ENCODE data around the gene RGS9BP. TPM values are rescaled to one million over a fixed set of nuclear protein-coding genes. Genes with fewer than 3 reads are reported as not detected.

The RGS9BP gene
- total and polyA plus RNA-seq, 5 donors from 2014 or later = 0.26 to 0.39 (median 0.32) TPM; not detected in 2

DNA sequence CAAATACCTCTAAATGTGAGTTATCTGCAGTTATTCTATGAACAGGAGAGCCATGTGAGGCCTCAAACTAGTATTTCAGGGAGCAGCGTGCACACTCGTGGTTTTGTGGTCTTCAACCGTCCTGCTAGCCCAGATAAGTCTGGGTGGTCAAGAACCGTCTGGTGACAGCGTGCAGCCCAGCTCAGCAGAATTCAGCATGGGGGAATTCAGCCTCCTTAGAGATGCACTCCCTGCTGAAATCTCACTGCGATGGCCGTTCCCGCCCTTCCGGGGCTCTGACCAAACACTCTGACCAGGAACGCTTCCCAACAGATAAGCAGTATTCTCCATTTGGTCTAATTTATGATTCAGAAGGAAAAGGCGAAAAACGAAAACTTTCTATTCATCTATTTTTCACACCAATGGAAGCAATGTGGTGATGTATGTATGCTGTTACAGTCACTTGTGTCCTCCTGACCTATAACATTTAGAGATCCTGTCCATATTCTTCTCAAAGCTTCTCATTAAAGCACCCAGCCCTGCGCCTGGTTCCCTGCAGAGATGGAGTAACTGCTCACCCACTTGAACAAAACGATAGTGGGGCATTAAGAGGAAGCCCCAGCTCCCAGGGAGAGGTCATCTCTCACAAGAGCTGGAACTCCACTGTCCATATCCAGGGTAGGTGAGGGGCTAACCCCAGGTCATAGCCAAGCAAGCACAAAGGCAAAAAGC, 3.6 kb upstream of the RGS9BP start:
- H3K4me1 ChIP-seq (ENCODE audit: control insufficient read depth, insufficient read depth, low read length, poor library complexity, severe bottlenecking) = peaks cover 55% of the 10 kb centered on the region
- Mint-ChIP-seq H3K27me3 (peaks cover 9% of the 10 kb centered on the region), H3K4me1 (peaks cover 0 to 65% (median 35%) of the 10 kb centered on the region in 4 donors), H3K9me3 (no peaks in the 10 kb centered on the region), H3K36me3 (peaks cover 14% of the 10 kb centered on the region), H3K27ac (peak overlapping the region in 1 of 3 donors; percentile 74), H3K4me3 (peak overlapping the region; percentile 69 to 91 (median 88))
- no peaks in the 10 kb centered on the region for H3K9me3 ChIP-seq (ENCODE audit: control insufficient read depth in 2 of 2, low read length in 2 of 2)
- peaks cover 5% of the 10 kb centered on the region for H3K36me3 ChIP-seq (ENCODE audit: control insufficient read depth, insufficient read depth, low read length)
- no peak for DNase-seq
- no peak for ATAC-seq (ENCODE audit: low read depth in 2 of 2)
- H3K27ac ChIP-seq (ENCODE audit: insufficient read depth, low read length, poor library complexity, severe bottlenecking) = no peak overlapping the region
- no peak overlapping the region for H3K4me3 ChIP-seq (ENCODE audit: low read depth, low read length)
- no peaks in the 10 kb centered on the region for H3K27me3 ChIP-seq (ENCODE audit: control insufficient read depth, insufficient read depth, low read length)

- H3K4me3 Mint-ChIP-seq = peak overlapping the region; percentile 7 to 91 (median 88)
- H3K4me3 ChIP-seq (ENCODE audit: low read depth, low read length) = peak overlapping the region; percentile 70
- H3K36me3 Mint-ChIP-seq = peaks cover 12% of the 10 kb centered on the region
- peak overlapping the region in 1 of 3 donors; percentile 76 for H3K27ac Mint-ChIP-seq
- no peaks in the 10 kb centered on the region for H3K9me3 Mint-ChIP-seq
- DNase-seq = no peak
- H3K27me3 Mint-ChIP-seq = peaks cover 14% of the 10 kb centered on the region
- peaks cover 4% of the 10 kb centered on the region for H3K27me3 ChIP-seq (ENCODE audit: control insufficient read depth, insufficient read depth, low read length)
- ATAC-seq (ENCODE audit: low read depth in 2 of 2) = no peak
- peaks cover 0 to 70% (median 39%) of the 10 kb centered on the region in 4 donors for H3K4me1 Mint-ChIP-seq
- peaks cover 57% of the 10 kb centered on the region for H3K4me1 ChIP-seq (ENCODE audit: control insufficient read depth, insufficient read depth, low read length, poor library complexity, severe bottlenecking)
- no peaks in the 10 kb centered on the region for H3K9me3 ChIP-seq (ENCODE audit: control insufficient read depth in 2 of 2, low read length in 2 of 2)
- peaks cover 2% of the 10 kb centered on the region for H3K36me3 ChIP-seq (ENCODE audit: control insufficient read depth, insufficient read depth, low read length)
- H3K27ac ChIP-seq (ENCODE audit: insufficient read depth, low read length, poor library complexity, severe bottlenecking) = no peak overlapping the region
These were observed 2.8 kb upstream of the RGS9BP start for GRCh38 chr19:32672841-32673240.

DNA sequence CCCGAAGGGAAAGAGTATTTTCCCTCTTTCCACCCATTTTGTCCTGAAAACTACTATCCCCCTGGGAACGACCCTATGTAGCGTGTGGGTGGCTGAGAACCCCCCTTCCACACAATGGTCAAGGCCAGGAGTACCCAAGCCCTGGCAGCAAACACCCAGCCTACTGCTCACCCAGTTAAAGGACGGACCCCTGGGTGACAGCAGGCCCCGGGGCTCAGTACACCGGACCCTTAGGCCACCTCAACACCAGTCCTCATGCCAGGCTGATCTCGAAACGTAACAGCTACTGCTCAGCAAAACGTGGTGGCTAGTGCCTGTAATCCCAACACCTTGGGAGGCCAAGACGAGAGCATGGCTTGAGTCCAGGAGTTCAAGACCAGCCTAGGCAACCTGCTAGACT, 2.1 kb upstream of the RGS9BP start:
- no peaks in the 10 kb centered on the region for H3K36me3 ChIP-seq (ENCODE audit: control insufficient read depth, insufficient read depth, low read length)
- Mint-ChIP-seq H3K9me3 (no peaks in the 10 kb centered on the region), H3K36me3 (peaks cover 12% of the 10 kb centered on the region), H3K4me3 (peak overlapping the region; percentile 89 to 97 (median 94)), H3K27ac (peak overlapping the region in 1 of 3 donors; percentile 76), H3K4me1 (peaks cover 0 to 65% (median 39%) of the 10 kb centered on the region in 4 donors), H3K27me3 (peaks cover 18% of the 10 kb centered on the region)
- ATAC-seq (ENCODE audit: low read depth in 2 of 2) = no peak
- H3K27me3 ChIP-seq (ENCODE audit: control insufficient read depth, insufficient read depth, low read length) = peaks cover 4% of the 10 kb centered on the region
- peak overlapping the region; percentile 70 for H3K4me3 ChIP-seq (ENCODE audit: low read depth, low read length)
- H3K27ac ChIP-seq (ENCODE audit: insufficient read depth, low read length, poor library complexity, severe bottlenecking) = no peak overlapping the region
- no peak for DNase-seq
- peaks cover 57% of the 10 kb centered on the region for H3K4me1 ChIP-seq (ENCODE audit: control insufficient read depth, insufficient read depth, low read length, poor library complexity, severe bottlenecking)
- H3K9me3 ChIP-seq (ENCODE audit: control insufficient read depth in 2 of 2, low read length in 2 of 2) = no peaks in the 10 kb centered on the region

- no peaks in the 10 kb centered on the region for H3K36me3 ChIP-seq (ENCODE audit: control insufficient read depth, insufficient read depth, low read length)
- H3K27me3 ChIP-seq (ENCODE audit: control insufficient read depth, insufficient read depth, low read length) = peaks cover 4% of the 10 kb centered on the region
- peaks cover 22% of the 10 kb centered on the region for H3K27me3 Mint-ChIP-seq
- peaks cover 7% of the 10 kb centered on the region for H3K36me3 Mint-ChIP-seq
- no peaks in the 10 kb centered on the region for H3K9me3 ChIP-seq (ENCODE audit: control insufficient read depth in 2 of 2, low read length in 2 of 2)
- H3K4me1 ChIP-seq (ENCODE audit: control insufficient read depth, insufficient read depth, low read length, poor library complexity, severe bottlenecking) = peaks cover 57% of the 10 kb centered on the region
- peak overlapping the region; percentile 70 for H3K4me3 ChIP-seq (ENCODE audit: low read depth, low read length)
- peaks cover 0 to 58% (median 36%) of the 10 kb centered on the region in 4 donors for H3K4me1 Mint-ChIP-seq
- DNase-seq (peak in 1 of 3 donors; percentile 17), ATAC-seq (ENCODE audit: low read depth in 2 of 2) (no peak)
- H3K27ac Mint-ChIP-seq = peak overlapping the region; percentile 49 to 83 (median 71)
- H3K4me3 Mint-ChIP-seq = peak overlapping the region; percentile 89 to 97 (median 96)
- H3K9me3 Mint-ChIP-seq = no peaks in the 10 kb centered on the region
- H3K27ac ChIP-seq (ENCODE audit: insufficient read depth, low read length, poor library complexity, severe bottlenecking) = peak overlapping the region; percentile 63
These were observed 1.3 kb upstream of the RGS9BP start for GRCh38 chr19:32674153-32674930.

DNA sequence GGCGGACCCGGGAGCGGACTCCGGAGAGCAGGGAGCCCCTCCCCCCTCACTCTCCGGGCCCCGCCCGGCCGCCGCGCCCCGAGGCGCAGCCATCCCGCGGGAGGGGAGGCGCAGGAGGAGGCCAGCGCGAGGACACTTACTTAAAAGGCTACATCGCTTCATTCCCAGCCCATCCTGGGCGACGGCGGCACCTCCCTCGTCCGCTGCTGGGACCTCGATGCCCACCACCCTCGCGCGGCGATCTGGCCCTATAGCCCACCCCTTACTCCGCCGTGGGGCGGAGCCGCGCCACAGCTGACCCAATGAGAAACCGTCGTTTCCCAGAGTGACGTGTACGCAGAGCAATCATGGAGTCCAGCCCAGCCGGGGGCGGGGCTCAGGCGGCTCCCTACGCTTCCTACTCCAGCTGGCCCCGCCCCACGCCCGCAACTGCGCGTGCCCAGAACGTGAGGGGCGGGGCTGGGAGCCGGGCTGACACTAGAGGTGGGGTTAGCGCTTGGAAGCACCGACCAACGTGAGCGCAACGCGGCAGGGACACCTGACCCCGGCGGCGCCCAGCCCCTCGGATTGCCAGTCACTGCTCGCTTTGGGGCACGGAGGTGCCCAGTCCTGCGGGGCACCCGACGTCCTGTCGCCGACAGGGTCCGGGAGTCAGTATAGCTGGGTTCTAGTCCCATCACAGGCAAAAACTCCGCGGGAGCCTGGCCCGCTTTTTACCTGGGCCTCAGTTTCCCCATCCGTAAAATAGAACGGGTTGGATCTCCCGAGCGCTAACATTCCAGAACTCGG, 523 bp upstream of the RGS9BP start, which contains the start of gene ANKRD27:
Gene ANKRD27 (minus strand): TSS at position 250 of the 789 bp plus-strand sequence. CDS start 16,165 bp downstream, outside the sequence.
- H3K27me3 ChIP-seq (ENCODE audit: control insufficient read depth, insufficient read depth, low read length) = peaks cover 4% of the 10 kb centered on the region
- peaks cover 2% of the 10 kb centered on the region for H3K36me3 Mint-ChIP-seq
- H3K36me3 ChIP-seq (ENCODE audit: control insufficient read depth, insufficient read depth, low read length) = no peaks in the 10 kb centered on the region
- ATAC-seq (ENCODE audit: low read depth in 2 of 2) = peak; percentile 95 to 96
- H3K9me3 ChIP-seq (ENCODE audit: control insufficient read depth in 2 of 2, low read length in 2 of 2) = no peaks in the 10 kb centered on the region
- H3K4me3 ChIP-seq (ENCODE audit: low read depth, low read length) = peak within 1 kb of the TSS; percentile 70
- H3K27me3 Mint-ChIP-seq = peaks cover 26% of the 10 kb centered on the region
- peak within 1 kb of the TSS; percentile 72 for H3K27ac ChIP-seq (ENCODE audit: insufficient read depth, low read length, poor library complexity, severe bottlenecking)
- no peaks in the 10 kb centered on the region for H3K9me3 Mint-ChIP-seq
- peaks cover 49% of the 10 kb centered on the region for H3K4me1 ChIP-seq (ENCODE audit: control insufficient read depth, insufficient read depth, low read length, poor library complexity, severe bottlenecking)
- peak; percentile 97 to 98 (median 98) for DNase-seq
- peaks cover 0 to 50% (median 29%) of the 10 kb centered on the region in 4 donors for H3K4me1 Mint-ChIP-seq
- peak within 1 kb of the TSS; percentile 93 to 97 (median 96) for H3K4me3 Mint-ChIP-seq
- H3K27ac Mint-ChIP-seq = peak within 1 kb of the TSS; percentile 71 to 89 (median 76)

DNA sequence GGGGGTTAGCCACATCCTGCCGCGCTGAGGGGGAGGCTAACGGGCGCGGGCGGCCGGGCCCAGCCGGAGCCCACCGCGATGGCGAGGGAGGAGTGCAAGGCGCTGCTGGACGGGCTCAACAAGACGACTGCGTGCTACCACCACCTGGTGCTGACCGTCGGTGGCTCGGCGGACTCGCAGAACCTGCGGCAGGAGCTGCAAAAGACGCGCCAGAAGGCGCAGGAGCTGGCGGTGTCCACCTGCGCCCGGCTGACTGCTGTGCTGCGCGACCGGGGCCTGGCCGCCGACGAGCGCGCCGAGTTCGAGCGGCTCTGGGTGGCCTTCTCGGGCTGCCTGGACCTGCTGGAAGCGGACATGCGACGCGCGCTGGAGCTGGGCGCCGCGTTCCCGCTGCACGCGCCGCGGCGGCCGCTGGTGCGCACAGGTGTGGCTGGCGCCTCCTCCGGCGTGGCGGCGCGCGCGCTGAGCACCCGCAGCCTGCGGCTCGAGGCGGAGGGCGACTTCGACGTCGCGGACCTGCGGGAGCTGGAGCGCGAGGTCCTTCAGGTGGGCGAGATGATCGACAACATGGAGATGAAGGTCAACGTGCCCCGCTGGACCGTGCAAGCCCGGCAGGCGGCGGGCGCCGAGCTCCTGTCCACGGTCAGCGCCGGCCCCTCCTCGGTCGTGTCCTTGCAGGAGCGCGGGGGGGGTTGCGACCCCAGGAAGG, 692 bp downstream of the RGS9BP start:
- H3K36me3 ChIP-seq (ENCODE audit: control insufficient read depth, insufficient read depth, low read length) = no peaks in the 10 kb centered on the region
- H3K4me3 Mint-ChIP-seq = peak overlapping the region in 3 of 4 donors; percentile 93 to 97 (median 96)
- peaks cover 35% of the 10 kb centered on the region for H3K27me3 Mint-ChIP-seq
- no peaks in the 10 kb centered on the region for H3K9me3 ChIP-seq (ENCODE audit: control insufficient read depth in 2 of 2, low read length in 2 of 2)
- H3K4me3 ChIP-seq (ENCODE audit: low read depth, low read length) = peak overlapping the region; percentile 19
- no peaks in the 10 kb centered on the region for H3K36me3 Mint-ChIP-seq
- no peaks in the 10 kb centered on the region for H3K9me3 Mint-ChIP-seq
- H3K27ac ChIP-seq (ENCODE audit: insufficient read depth, low read length, poor library complexity, severe bottlenecking) = no peak overlapping the region
- DNase-seq (peak in 2 of 3 donors; percentile 5 to 53), ATAC-seq (ENCODE audit: low read depth in 2 of 2) (no peak)
- H3K27ac Mint-ChIP-seq = no peak overlapping the region
- peaks cover 5% of the 10 kb centered on the region for H3K27me3 ChIP-seq (ENCODE audit: control insufficient read depth, insufficient read depth, low read length)
- H3K4me1 Mint-ChIP-seq = peaks cover 0 to 41% (median 26%) of the 10 kb centered on the region in 4 donors
- peaks cover 45% of the 10 kb centered on the region for H3K4me1 ChIP-seq (ENCODE audit: control insufficient read depth, insufficient read depth, low read length, poor library complexity, severe bottlenecking)

Data from CD4-positive, CD25-positive, alpha-beta regulatory T cell (primary cell).